ENCODE data around the gene PCCA.
"Not testable (repeated sequence)": the region's sequence is repeated elsewhere in the genome, so short reads cannot be mapped to it uniquely, and the experiment has no call there.

The PCCA gene

GRCh38 chr13:100088644-100089464, at the start of gene PCCA:
Gene PCCA (plus strand): TSS chr13:100089093. CDS start chr13:100089121, 28 bp downstream.
- in situ Hi-C loops (cut with MboI; ENCODE audit: low sequenced_read_pairs), result no loop called here

- in situ Hi-C loops (cut with MboI; ENCODE audit: low sequenced_read_pairs), result no loop called here
Observed at GRCh38 chr13:100039740-100040139, 49.2 kb upstream of the PCCA start.

- in situ Hi-C loops (cut with MboI; ENCODE audit: low sequenced_read_pairs), result no loop called here
Observed at GRCh38 chr13:100040196-100040595, 48.7 kb upstream of the PCCA start.

GRCh38 chr13:100044936-100045335, 44.0 kb upstream of the PCCA start:
- in situ Hi-C loops (cut with MboI; ENCODE audit: low sequenced_read_pairs), result no loop called here

- in situ Hi-C loops (cut with MboI; ENCODE audit: low sequenced_read_pairs), result no loop called here
Observed at GRCh38 chr13:100045355-100045754, 43.5 kb upstream of the PCCA start.

- in situ Hi-C loops (cut with MboI; ENCODE audit: low sequenced_read_pairs), result no loop called here
Observed at GRCh38 chr13:100051070-100051469, 37.8 kb upstream of the PCCA start.

GRCh38 chr13:100059827-100060226, 29.1 kb upstream of the PCCA start:
- in situ Hi-C loops (cut with MboI; ENCODE audit: low sequenced_read_pairs), result no loop called here

- in situ Hi-C loops (cut with MboI; ENCODE audit: low sequenced_read_pairs), result no loop called here
Observed at GRCh38 chr13:100063333-100063732, 25.6 kb upstream of the PCCA start.

- in situ Hi-C loops (cut with MboI; ENCODE audit: low sequenced_read_pairs), result no loop called here
Observed at GRCh38 chr13:100063906-100064305, 25.0 kb upstream of the PCCA start.

- in situ Hi-C loops (cut with MboI; ENCODE audit: low sequenced_read_pairs), result no loop called here
Observed at GRCh38 chr13:100068133-100068931, 20.6 kb upstream of the PCCA start.

- in situ Hi-C loops (cut with MboI; ENCODE audit: low sequenced_read_pairs), result no loop called here
Observed at GRCh38 chr13:100069278-100069677, 19.6 kb upstream of the PCCA start.

- in situ Hi-C loops (cut with MboI; ENCODE audit: low sequenced_read_pairs), result no loop called here
Observed at GRCh38 chr13:100075700-100076587, 12.9 kb upstream of the PCCA start.

GRCh38 chr13:100079003-100079402, 9.9 kb upstream of the PCCA start:
- in situ Hi-C loops (cut with MboI; ENCODE audit: low sequenced_read_pairs), result not testable (repeated sequence)

GRCh38 chr13:100083401-100083800, 5.5 kb upstream of the PCCA start:
- in situ Hi-C loops (cut with MboI; ENCODE audit: low sequenced_read_pairs), result not testable (repeated sequence)

- in situ Hi-C loops (cut with MboI; ENCODE audit: low sequenced_read_pairs), result no loop called here
Observed at GRCh38 chr13:100088273-100088643, 635 bp upstream of the PCCA start.

- in situ Hi-C loops (cut with MboI; ENCODE audit: low sequenced_read_pairs), result no loop called here
Observed at GRCh38 chr13:100089465-100090032, 656 bp downstream of the PCCA start.

- in situ Hi-C loops (cut with MboI; ENCODE audit: low sequenced_read_pairs), result no loop called here
Observed at GRCh38 chr13:100090861-100091260, 2.0 kb downstream of the PCCA start.

GRCh38 chr13:100091391-100091790, 2.5 kb downstream of the PCCA start:
- in situ Hi-C loops (cut with MboI; ENCODE audit: low sequenced_read_pairs), result no loop called here

- in situ Hi-C loops (cut with MboI; ENCODE audit: low sequenced_read_pairs), result not testable (repeated sequence)
Observed at GRCh38 chr13:100092273-100092672, 3.4 kb downstream of the PCCA start.

GRCh38 chr13:100095498-100095897, 6.6 kb downstream of the PCCA start:
- in situ Hi-C loops (cut with MboI; ENCODE audit: low sequenced_read_pairs), result no loop called here

- in situ Hi-C loops (cut with MboI; ENCODE audit: low sequenced_read_pairs), result no loop called here
Observed at GRCh38 chr13:100096526-100096925, 7.6 kb downstream of the PCCA start.

Measured in hTERT RPE-1 (cell line).